IMR-90 (cell line): ENCODE results near the gene TCERG1. TPM values are rescaled to one million over a fixed set of nuclear protein-coding genes. Genes with fewer than 3 reads are reported as not detected.

Experiments used
- ATAC-seq: fragments of 200-7000 bp; cut with Tn5 transposase; 2 replicates; pipeline ENCODE4 v1.9.1; 2020; ENCODE audit warnings: low read depth, mild to moderate bottlenecking, moderate library complexity
- BruUV-seq: library from RNA; stranded (reverse); fragments of 400-500 nt; replicated peaks from 2 replicates; lab custom pipeline; 2021; lab: Mats Ljungman, UMichigan
- CTCF ChIA-PET: fragments of 300-600 bp; formaldehyde crosslinking; extraction: SDS; loops from one replicate; lab custom pipeline; 2021; ENCODE audit warnings: antibody characterized with exemption; lab: Yijun Ruan, JAX
- POLR2A ChIA-PET: fragments of 300-600 bp; sonication (Branson Sonifier 250); formaldehyde crosslinking; loops from one replicate; lab custom pipeline; 2022; ENCODE audit warnings: antibody characterized with exemption; ENCODE audit not compliant: unreplicated experiment; lab: Charles Lee
- DNase-seq: peaks from one replicate; pipeline ENCODE4 v3.0.0; 2013
- H2AFZ ChIP-seq: replicated peaks from 2 replicates; pipeline ENCODE3; 2013; ENCODE audit warnings: low read length, mild to moderate bottlenecking; ENCODE audit not compliant: poor library complexity
- H2AK5ac ChIP-seq: 2 replicates; pipeline ENCODE4 v1.6.1; 2013; ENCODE audit warnings: low read depth, low read length, inconsistent platforms
- H2AK9ac ChIP-seq: replicated peaks from 2 replicates; pipeline ENCODE3; 2013; ENCODE audit warnings: mild to moderate bottlenecking, low read depth, low read length, moderate library complexity; ENCODE audit not compliant: poor library complexity
- H2BK120ac ChIP-seq: 2 replicates; pipeline ENCODE4 v1.6.1; 2013; ENCODE audit warnings: low read depth, low read length, inconsistent platforms
- H2BK15ac ChIP-seq: 3 replicates; pipeline ENCODE4 v1.6.1; 2013; ENCODE audit warnings: low read depth, low read length, inconsistent platforms
- H2BK20ac ChIP-seq: 2 replicates; pipeline ENCODE4 v1.6.1; 2013; ENCODE audit warnings: low read depth, mild to moderate bottlenecking, inconsistent platforms, low read length, moderate library complexity
- H2BK5ac ChIP-seq: 2 replicates; pipeline ENCODE4 v1.6.1; 2013; ENCODE audit warnings: mild to moderate bottlenecking, low read depth, low read length, inconsistent platforms; ENCODE audit not compliant: poor library complexity, severe bottlenecking
- H3K14ac ChIP-seq: replicated peaks from 2 replicates; pipeline ENCODE4 v1.6.1; 2013; ENCODE audit warnings: low read depth, low read length, inconsistent platforms
- H3K18ac ChIP-seq: 2 replicates; pipeline ENCODE4 v1.6.1; 2013; ENCODE audit warnings: low read depth, low read length, control low read depth
- H3K23ac ChIP-seq: 2 replicates; pipeline ENCODE4 v1.6.1; 2013; ENCODE audit warnings: low read depth, low read length, inconsistent platforms
- H3K27ac ChIP-seq: 2 replicates; pipeline ENCODE4 v1.5.1; 2013; ENCODE audit warnings: mild to moderate bottlenecking, control low read depth, low read length; ENCODE audit not compliant: insufficient read depth
- H3K27me3 ChIP-seq: 2 replicates; pipeline ENCODE4 v1.6.1; 2013; ENCODE audit warnings: low read length; ENCODE audit not compliant: control insufficient read depth, insufficient read depth
- H3K36me3 ChIP-seq: 2 replicates; pipeline ENCODE4 v1.6.1; 2013; ENCODE audit warnings: low read length, mixed read lengths; ENCODE audit not compliant: control insufficient read depth, insufficient read depth
- H3K4ac ChIP-seq: 2 replicates; pipeline ENCODE4 v1.6.1; 2013; ENCODE audit warnings: low read depth, low read length, inconsistent platforms
- H3K4me1 ChIP-seq: 2 replicates; pipeline ENCODE4 v1.6.1; 2013; ENCODE audit warnings: low read length, mixed read lengths; ENCODE audit not compliant: control insufficient read depth, insufficient read depth
- H3K4me2 ChIP-seq: 2 replicates; pipeline ENCODE4 v1.6.1; 2013; ENCODE audit warnings: low read depth, mild to moderate bottlenecking, control low read depth, low read length, moderate library complexity
- H3K4me3 ChIP-seq: 2 replicates; pipeline ENCODE4 v1.5.1; 2013; ENCODE audit warnings: low read depth, mild to moderate bottlenecking, control low read depth, low read length, moderate library complexity; ENCODE audit not compliant: insufficient read depth
- H3K56ac ChIP-seq: 2 replicates; pipeline ENCODE4 v1.6.1; 2013; ENCODE audit warnings: low read length, inconsistent platforms; ENCODE audit not compliant: insufficient read depth; ENCODE audit errors: extremely low read depth
- H3K79me1 ChIP-seq, 2 experiments: 2 replicates each; pipeline ENCODE4 v1.6.1; 2013; ENCODE audit warnings: low read length in 2 of 2, inconsistent platforms in 1 of 2, low read depth in 1 of 2
- H3K9ac ChIP-seq: 2 replicates; pipeline ENCODE4 v1.6.1; 2013; ENCODE audit warnings: low read depth, low read length, control low read depth
- H3K9me1 ChIP-seq: 2 replicates; pipeline ENCODE4 v1.6.1; 2013; ENCODE audit warnings: low read length, inconsistent platforms; ENCODE audit not compliant: insufficient read depth
- H3K9me3 ChIP-seq: 2 replicates; pipeline ENCODE4 v1.6.1; 2013; ENCODE audit warnings: low read length; ENCODE audit not compliant: control insufficient read depth, insufficient read depth
- H4K20me1 ChIP-seq: 2 replicates; pipeline ENCODE4 v1.6.1; 2013; ENCODE audit warnings: low read length, inconsistent platforms; ENCODE audit not compliant: insufficient read depth
- H4K5ac ChIP-seq: 2 replicates; pipeline ENCODE4 v1.6.1; 2013; ENCODE audit warnings: mild to moderate bottlenecking, low read depth, low read length, control low read depth
- H4K8ac ChIP-seq, 2 experiments: 2 replicates each; pipeline ENCODE4 v1.6.1; 2013; ENCODE audit warnings: low read depth in 2 of 2, low read length in 2 of 2, control low read depth in 1 of 2, inconsistent platforms in 1 of 2
- H4K91ac ChIP-seq: 2 replicates; pipeline ENCODE4 v1.6.1; 2013; ENCODE audit warnings: low read depth, low read length, inconsistent platforms; ENCODE audit not compliant: insufficient read depth
- NFE2L2 ChIP-seq: fragments of 150-350 bp; IDR thresholded peaks from 2 replicates; pipeline ENCODE4 v1.6.1; 2016; ENCODE audit warnings: low read depth, mild to moderate bottlenecking, low read length
- RAD21 ChIP-seq: IDR thresholded peaks from 2 replicates; pipeline ENCODE4 v1.6.1; 2012; ENCODE audit warnings: low read length, improper control_type of control experiment
- WGBS, 2 experiments: methylation state at CpG; one replicate each; pipeline versions ENCODE4 v1.1.5 to v1.1.7; 2013; ENCODE audit warnings: missing lambda C conversion rate in 2 of 2; ENCODE audit not compliant: insufficient read length in 1 of 2; ENCODE audit errors: extremely low coverage in 2 of 2; 5-methylcytosine and 5-hydroxymethylcytosine counted together
- dilution Hi-C: fragments of 300-500 bp; cut with HindIII; formaldehyde crosslinking; loops from one replicate; pipeline ENCODE4 v1.14.3; 2018; ENCODE audit warnings: low sequenced_read_pairs; ENCODE audit not compliant: unreplicated experiment
- in situ Hi-C: fragments of 300-500 bp; cut with MboI; formaldehyde crosslinking; loops from 3 replicates; pipeline ENCODE4 v1.14.3; 2019; ENCODE audit warnings: low sequenced_read_pairs, inconsistent platforms, mixed read lengths
- intact Hi-C: fragments of 100-400 bp; cut with micrococcal nuclease; formaldehyde crosslinking; loops from 2 replicates; pipeline ENCODE4 v1.10.0; 2022
- polyA plus RNA-seq, 3 experiments: library from polyadenylated mRNA; depleted of rRNA; stranded (reverse); fragments of >200 nt; gene quantifications; 2 replicates each; pipeline ENCODE4 v1.2.3, GENCODE V29; 2012; ENCODE audit warnings: low replicate concordance in 1 of 3
- total RNA-seq: library from RNA; depleted of rRNA; stranded (reverse); fragments of >200 nt; gene quantifications from 2 replicates; pipeline ENCODE4 v1.2.3, GENCODE V29; 2012

The TCERG1 gene
- total and polyA plus RNA-seq, 2 of the 4 experiments (the other 2 are of a cell fraction) = 21.9 to 44.7 TPM

DNA sequence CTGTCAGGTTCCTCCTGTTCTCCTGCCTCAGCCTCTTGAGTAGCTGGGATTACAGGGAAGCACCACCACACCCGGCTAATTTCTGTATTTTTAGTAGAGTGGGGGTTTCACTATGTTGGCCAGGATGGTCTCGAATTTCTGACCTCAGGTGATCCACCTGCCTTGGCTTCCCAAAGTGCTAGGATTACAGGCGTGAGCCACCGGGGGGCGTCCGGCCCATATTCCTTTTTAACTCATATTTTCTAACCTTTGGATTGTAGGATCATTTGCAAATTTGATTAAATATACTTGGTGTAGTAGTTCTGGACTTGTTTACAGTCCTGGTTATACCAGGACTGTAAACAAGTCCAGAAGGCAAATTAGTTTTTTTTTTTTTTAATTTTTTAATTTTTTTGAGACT, 4.3 kb downstream of the TCERG1 start:
- dilution Hi-C loops (no loop called here), in situ Hi-C loops (loop anchor here (25.0 kb wide), 1 partner anchor 1961 kb away; no protein-coding TSS in a partner anchor), intact Hi-C loops (no loop called here)
- no peaks in the 10 kb centered on the region for H3K27me3 ChIP-seq
- H3K27ac ChIP-seq = no peak overlapping the region
- WGBS, 2 experiments = no CpG with 5 or more reads among the region's 6 CpGs
- no peak overlapping the region for H2BK120ac ChIP-seq
- H4K91ac ChIP-seq = no peak overlapping the region
- no peak for DNase-seq
- H4K20me1 ChIP-seq = peaks cover 44% of the 10 kb centered on the region
- H4K5ac ChIP-seq = no peak overlapping the region
- ATAC-seq = no peak
- no peak overlapping the region for H2BK15ac ChIP-seq
- no peak overlapping the region for H2BK5ac ChIP-seq
- H3K9me3 ChIP-seq = no peaks in the 10 kb centered on the region
- TF ChIP-seq RAD21 (no peak), NFE2L2 (no peak)
- H3K56ac ChIP-seq = no peak overlapping the region
- peaks cover 10% of the 10 kb centered on the region; the same call in 1 of the 2 replicates for H3K9me1 ChIP-seq
- H3K23ac ChIP-seq = no peak overlapping the region
- H2BK20ac ChIP-seq = no peak overlapping the region
- H3K36me3 ChIP-seq = peaks cover 3% of the 10 kb centered on the region; the same call in 1 of the 2 replicates
- no peaks in the 10 kb centered on the region for H3K4me1 ChIP-seq
- no peak overlapping the region for H2AK9ac ChIP-seq
- no peak overlapping the region for H3K4me3 ChIP-seq
- no peak overlapping the region for H3K14ac ChIP-seq
- H2AK5ac ChIP-seq = no peak overlapping the region
- no peak overlapping the region for H4K8ac ChIP-seq
- no peak overlapping the region for H3K9ac ChIP-seq
- no peak overlapping the region for H3K4ac ChIP-seq
- ChIA-PET CTCF (interaction anchor here (0.7 kb wide), 1 partner anchor 38 kb away, joined by 3 read pairs; no protein-coding TSS in a partner anchor), POLR2A (no interaction called here)
- no peak overlapping the region for H3K4me2 ChIP-seq
- H3K18ac ChIP-seq = no peak overlapping the region
- H2AFZ ChIP-seq = no peak overlapping the region
- peaks cover 5 to 13% of the 10 kb centered on the region in 2 experiments; a peak in 2 of 4 replicates for H3K79me1 ChIP-seq
- BruUV-seq = no TSS peak
